HEK293T (cell line): ENCODE results near the gene BCAS1.

ENCODE experiments used
- CTBP1 ChIP-seq: fragments of 450-650 bp; IDR thresholded peaks from 2 replicates; pipeline ENCODE4 v1.6.1; 2016; ENCODE audit warnings: borderline replicate concordance
- FOXK2 ChIP-seq: fragments of 450-650 bp; IDR thresholded peaks from 2 replicates; pipeline ENCODE4 v1.6.1; 2016; ENCODE audit warnings: mild to moderate bottlenecking
- FOXM1 ChIP-seq: fragments of 450-650 bp; IDR thresholded peaks from 2 replicates; pipeline ENCODE4 v1.6.1; 2017; ENCODE audit warnings: mild to moderate bottlenecking, borderline replicate concordance
- LEF1 ChIP-seq: fragments of 450-650 bp; IDR thresholded peaks from 2 replicates; pipeline ENCODE4 v1.6.1; 2017; ENCODE audit warnings: mild to moderate bottlenecking, borderline replicate concordance
- SP1 ChIP-seq: fragments of 450-650 bp; IDR thresholded peaks from 2 replicates; pipeline ENCODE4 v1.6.1; 2017
- TARDBP ChIP-seq: fragments of 450-650 bp; IDR thresholded peaks from 2 replicates; pipeline ENCODE4 v1.6.1; 2016

GRCh38 chr20:54020868-54021267, 49.5 kb downstream of the BCAS1 start:
- TF ChIP-seq FOXM1 = no peak
- TF ChIP-seq SP1 = no peak
- TF ChIP-seq FOXK2 = no peak
- TF ChIP-seq LEF1 = no peak
- TF ChIP-seq CTBP1 = no peak
- no peak for TF ChIP-seq TARDBP
